GM19240 (cell line): ENCODE measurements around the gene FAF2.

Experiments
- DNase-seq: peaks from one replicate; pipeline ENCODE4 v3.0.0; 2011; ENCODE audit warnings: low spot score; ENCODE audit not compliant: insufficient read length

FAF2 gene

DNA sequence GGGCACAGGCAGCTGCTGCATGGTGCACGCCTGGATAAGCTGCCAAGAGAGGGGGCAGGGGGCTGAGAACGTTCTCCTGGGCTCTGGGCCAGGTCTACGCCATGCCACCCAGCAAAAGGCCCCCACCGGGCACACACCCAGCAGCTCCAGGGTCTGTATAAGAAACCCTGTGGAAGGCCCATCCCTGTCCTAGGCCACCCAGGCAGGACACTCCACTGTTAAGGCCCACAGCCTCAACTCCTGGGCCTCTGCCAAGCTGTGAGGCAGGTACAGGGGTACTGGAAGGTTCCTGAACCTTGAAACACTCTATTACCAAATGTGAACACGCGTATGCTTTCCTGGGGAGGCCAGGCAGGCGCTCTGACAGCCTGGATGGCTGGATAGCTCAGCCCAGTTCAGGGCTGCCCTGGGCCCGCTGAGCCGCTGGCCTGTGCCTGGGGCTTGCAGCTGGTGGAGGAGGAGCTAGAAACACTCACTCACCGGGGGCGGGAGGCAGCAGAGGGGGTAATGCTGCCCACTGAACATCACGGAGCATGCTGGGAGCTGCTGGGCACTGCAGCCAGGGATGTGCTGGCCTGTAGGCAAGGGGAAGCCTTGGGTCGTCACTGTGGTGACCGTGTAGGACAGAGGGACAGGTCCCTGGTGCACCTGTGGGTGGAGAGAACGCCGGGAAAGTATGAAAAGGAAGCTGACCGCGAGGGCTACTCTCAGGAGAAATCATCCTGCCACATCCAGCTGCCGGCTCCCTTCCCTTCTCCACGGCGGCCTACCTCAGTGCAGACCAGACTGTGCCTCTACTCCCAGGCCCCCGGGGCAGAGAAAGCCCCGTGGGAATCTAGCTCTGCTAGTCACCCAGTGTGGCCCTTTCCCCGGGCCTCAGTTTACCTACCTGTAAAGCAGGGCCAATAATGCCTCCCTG, 83.1 kb downstream of the FAF2 start:
- no peak for DNase-seq

DNA sequence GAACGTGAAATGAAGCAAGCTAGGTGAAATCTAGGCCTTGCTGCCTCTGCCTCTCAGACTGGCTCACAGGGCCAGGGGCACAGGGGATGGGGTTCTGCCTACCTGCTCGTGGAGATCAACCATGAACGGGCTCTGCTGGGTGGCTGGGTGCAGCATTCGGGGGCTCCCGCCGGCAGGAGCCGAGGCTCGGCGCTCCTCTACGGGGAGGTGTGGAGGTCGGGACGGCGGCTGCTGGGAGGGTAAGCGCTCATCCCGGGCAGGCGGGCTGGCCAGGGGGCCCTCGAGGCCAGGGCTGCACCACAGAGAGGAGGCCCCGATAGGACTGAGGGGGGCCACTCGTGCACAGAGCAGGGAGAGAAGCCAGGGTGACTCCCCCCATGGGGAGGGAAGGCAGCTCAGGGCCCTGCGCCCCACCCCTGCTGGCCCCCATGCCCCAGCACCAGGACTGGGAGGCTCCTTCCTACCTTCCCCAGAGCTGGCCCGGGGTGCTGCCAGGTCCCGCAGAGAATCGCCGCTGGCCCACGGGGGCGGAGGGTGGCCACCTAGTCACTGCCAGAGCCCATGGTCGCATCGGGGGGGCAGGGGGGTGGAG, 83.8 kb downstream of the FAF2 start:
- no peak for DNase-seq

DNA sequence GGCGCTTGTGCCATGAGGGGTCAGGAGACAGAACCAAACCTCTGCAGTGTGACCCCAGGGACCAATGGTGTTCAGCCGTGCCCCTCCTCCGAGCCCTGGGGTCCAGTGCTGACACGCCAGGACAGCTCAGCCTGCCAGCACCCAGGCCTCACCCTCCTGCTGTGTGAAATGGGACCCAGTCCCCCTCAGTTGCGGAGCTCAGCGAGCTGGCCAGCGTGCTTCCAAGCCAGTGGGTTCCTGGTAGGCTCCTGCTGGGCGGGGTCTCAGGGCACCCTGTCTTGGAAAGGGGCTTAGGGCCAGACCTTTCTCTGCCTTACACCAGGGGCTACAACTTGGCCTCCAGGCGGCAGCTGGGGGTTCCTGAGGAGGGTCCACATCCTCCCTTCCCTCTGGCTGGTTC, 84.6 kb downstream of the FAF2 start:
- no peak for DNase-seq

DNA sequence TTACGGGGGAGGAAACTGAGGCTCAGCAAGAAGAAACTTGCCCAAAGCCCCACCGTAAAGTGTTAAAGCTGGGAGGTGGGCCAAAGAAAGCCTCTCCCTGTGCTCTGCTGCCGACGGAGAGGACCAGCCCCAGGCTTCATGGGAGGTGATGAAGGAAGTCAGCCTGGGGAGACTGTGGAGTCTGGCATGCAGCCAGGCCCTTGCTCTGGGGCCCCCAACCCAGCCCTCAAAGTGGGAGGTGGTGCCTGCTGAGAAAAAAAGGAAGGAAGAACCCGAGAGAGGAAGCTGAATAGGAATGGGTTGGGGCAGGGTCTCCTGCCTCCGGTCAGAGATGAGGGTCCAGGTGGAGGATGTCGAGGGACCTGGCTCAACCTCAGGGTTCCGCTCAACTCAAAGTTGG, 85.2 kb downstream of the FAF2 start:
- no peak for DNase-seq

DNA sequence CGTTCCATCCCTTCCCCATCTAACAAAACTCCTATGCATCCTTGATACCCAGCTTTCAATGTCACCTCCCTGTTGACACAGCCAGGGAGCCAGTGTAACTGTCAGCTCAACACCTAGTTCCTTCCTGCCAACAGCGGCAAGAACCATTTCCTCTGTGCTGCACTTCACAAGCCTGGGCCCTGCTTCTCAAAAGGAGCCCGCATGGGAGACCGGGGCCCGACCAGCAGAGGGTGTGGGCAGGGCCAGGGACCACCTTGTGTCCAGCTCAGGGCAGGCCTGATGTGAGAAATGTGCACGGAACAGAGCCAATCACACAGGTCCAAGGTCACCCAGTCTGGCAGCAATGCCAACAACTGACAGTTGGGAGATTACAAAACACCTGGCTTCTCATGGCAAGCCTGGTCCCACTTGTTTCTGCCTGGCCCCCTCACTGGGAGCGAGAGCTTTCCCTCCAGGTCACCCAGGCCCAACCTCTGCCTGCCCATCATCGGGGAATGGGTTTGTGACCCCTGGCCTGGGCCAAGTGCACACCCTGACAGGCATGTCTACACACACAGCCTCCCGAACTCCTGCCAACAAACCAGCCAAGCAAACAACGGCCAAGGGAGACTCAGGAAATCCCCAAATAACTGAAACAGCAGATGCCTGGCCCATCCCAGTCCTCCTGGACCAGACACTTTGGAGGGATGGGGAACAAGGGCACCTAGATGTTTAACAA, 85.9 kb downstream of the FAF2 start:
- no peak for DNase-seq

DNA sequence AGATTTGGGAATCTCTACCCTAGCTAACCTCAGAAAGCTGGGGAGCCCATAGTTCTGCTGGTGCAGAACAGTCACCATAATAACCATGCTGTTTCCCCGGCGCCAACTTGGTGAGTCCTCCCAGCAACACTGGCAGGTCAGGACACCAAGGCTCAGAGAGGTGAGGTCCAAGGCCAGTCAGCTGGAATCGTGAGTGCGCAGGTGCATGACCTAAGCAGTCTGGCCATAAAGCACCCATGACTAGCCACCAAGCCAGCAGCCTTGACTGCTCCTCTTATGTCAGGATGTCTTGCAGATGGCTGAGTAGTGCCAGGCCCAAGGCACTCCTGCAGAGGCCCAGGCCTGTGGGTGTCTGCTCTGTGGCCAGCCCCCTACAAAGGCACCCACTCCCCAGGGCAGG, 86.5 kb downstream of the FAF2 start:
- no peak for DNase-seq

DNA sequence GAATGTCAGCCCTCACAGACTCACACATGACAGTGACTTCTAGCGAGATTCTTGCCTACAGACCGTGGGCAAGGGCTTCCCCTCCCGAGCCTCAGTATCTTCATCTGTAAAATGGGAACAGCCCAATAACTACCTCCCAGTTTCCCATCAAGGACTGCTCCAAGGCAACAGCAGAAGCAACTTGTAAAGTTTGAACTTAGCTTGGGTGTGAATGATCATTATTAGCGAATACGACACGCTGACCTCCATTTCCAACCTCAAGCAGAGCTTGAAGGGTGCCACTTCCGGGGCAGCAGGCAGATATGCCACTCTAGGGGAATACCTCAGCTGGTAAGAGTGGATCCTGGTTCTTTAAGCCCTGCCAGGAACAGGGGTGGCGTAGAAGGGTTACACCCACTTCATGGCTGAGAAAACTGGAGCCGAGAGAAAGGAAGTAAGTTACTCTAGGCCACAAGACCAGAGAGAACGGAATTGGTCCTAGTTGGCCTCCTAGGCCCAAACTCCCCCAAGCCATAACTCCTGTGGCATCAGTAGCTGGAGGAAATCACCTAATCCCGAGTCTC, 87.0 kb downstream of the FAF2 start:
- DNase-seq = no peak

DNA sequence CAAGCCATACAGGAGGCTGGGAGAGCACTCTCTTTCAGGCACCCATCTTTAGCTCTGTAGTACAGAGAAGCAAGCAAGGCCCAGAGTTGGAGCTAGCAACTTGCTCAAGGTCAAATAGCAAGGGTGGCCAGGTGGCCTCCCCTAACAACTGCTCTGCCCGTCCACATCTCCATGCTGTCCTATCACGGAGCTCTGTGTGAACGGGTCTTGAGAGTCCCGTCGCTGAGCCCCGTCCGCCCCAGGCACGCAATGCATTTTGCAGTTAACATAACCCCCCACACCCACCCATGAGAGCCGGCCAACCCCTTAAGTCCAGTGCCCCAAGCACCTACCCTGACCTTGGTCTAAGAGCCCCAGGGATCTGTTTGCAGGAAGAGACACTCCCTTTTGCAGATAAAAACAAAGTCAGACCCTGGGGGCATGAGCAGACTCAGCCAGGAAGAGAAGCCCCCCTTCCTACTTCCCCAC, 87.5 kb downstream of the FAF2 start:
- no peak for DNase-seq

DNA sequence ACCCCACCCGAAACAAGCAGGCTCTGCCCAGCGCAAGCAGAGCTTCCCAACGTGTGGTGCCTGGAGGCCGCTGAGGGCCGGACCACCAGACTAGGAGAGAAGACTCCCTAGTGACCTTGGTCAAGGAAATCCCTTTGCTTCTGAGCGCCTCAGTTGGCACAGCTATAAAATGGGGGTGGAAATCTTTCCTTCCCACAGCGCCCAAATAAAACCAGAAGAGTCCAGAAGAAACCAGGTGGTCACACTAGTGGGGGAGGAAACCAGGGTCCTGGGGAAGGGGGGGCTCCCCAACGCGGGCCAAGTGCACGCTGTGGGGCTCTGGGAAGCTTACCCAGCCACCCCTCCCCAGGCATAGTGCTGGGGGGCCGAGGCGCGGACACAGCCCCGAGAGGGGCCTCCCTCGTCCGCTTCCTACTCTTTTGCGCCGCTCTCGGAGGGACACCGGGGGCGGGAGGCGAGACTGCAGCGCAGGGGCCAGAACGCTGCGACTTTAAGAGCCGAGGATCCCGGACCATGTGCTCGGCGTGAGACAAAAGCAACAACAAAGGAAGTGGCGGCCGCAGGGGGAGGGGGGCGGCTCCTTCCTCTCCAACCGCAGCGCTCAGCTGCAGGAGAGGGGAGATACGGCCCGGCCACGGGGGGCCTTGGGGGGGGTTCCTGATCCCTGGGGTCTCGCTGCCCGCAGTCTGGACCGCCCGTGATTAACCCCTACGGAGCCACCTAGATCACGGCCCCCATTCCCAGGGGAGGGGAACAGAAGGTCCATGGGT, 88.1 kb downstream of the FAF2 start:
- peak; percentile 67 for DNase-seq

DNA sequence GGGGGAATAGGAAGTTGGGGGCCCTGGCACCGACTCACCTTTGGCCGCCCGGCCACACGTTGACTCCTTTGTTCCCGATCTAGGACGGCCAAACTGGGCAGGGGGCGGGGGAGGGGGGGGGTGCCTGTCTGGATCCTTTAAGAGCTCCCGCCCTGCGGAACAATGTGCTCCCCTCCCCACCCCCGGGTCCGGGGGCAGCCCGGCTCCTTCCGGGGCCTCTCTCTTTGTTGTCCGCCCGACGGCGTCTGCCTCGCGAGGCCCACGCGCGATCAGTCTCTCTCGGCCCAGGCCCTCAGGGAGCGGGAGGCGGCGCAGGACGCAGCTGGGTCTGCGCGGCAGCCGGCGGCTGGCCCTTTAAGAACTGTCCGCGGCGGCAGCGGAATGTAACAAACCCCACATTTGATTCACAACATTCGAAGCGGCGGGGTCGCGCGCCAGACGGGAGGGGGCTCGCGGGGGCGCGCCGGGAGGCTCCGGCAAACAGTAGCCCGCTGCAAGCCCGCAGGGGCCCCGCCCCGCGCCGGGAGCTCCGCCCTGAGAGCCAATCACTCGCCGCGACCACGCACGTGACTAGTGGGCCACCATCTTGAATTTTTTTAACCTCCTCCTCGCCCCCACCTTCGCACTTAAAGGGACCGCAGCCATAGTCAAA, 88.8 kb downstream of the FAF2 start, which contains the start of gene RNF44:
Gene RNF44, minus strand, starts transcription at position 501 of the 652 bp plus-strand sequence. CDS start 4,930 bp downstream, outside the sequence.
- DNase-seq = peak; percentile 72

DNA sequence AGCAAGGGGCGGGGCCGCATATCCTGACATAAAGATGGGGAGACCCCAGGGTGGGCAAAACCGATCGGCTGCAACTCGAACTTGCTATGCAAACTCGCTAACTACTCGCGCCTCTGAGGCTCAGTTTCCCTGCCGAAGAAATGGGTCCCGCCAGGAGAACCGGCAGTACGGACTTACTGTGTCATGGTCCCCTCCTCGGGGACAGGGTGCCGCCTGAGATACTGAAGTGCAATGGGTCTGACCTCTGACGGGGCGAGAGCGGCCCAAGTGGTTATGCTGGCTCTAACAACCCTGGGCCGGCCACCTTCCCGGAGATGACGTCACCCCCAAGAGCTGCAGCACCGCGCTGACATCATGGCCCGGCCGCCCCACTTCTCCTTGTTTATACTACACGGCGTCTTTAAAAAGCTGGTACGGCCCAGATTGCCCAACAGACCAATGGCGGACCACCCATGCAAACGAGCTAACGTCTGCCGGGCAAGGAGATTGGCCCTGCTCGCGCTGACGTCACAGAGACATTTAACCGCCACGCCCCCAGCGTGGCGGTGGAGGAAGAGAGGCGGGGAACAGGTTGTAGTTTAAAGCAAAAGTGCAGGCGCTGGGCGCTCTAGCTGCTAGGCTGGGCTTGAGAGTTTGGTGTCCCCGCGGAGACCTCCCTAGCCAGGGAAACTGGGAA, 89.5 kb downstream of the FAF2 start:
- DNase-seq = peak; percentile 79

DNA sequence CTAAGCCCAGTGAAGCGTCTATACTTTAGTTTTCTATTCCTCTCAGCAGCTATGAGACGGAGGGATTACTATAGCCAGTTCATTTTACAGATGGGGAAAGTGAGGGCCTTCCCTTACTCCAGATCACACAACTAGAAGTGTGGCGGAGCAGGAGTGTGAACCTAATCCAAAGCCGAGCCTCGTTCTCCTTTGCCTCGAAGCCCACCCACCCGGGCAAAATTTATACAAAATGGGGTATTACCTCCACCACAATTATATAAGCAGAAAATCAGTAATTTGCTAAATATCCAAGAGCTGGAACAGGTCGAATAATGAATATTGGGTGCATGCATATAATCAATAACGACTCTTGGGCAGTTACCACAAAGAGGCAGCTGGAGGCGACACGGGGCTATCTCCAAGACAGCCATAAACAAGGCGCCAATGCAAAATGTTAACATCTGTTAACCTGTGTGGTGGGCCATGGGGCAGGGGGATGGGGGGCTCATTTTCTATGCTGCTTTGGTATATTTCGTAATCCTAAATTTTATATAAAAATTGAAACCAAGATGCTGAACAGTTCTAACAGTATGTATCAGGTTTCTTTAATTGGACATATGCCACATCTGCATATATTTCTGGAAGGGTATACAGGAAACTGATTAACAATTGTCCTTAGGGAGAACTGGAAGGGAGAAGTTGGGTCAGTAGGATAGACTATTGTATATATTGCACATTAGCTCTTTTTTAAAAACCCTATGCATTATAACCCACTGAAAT, 90.2 kb downstream of the FAF2 start:
- no peak for DNase-seq

DNA sequence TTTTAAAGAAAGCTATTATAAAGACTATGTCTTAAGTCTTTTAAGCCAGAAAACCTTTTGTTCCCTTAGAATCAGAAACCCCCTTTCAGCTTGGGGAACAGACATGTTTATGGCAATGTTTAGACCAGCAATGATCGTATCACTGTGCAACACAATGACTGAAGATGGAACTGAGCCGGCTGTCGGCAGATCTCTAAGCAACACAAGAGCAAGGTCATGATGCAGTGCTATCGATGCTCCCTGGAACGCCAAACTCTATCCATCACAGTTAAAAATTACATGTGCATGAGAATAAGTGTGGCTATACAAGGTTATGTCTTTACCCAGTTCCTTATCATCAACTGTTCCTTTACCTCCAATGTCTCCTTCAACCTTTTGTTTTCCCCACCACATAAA, 90.8 kb downstream of the FAF2 start:
- no peak for DNase-seq

DNA sequence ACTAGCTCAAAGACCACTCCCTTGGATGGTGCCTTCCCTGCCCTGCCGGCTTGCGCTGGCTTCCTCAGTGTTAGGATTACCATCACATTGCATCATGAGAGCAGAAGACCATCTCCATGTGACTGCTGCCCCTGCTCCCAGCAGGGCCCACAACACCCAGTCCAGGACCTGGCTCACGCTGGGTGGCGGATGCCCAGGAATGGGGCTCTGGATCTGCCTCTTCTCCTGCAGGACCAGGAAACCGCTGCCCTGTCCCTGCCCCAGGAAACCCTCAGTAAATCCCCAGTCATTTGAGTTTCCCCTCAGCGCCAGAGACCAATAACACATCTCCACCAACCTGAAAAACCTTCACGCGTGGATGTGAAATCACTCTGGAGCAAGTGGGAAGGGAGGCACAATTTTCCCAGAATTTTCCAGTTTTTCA, 92.3 kb downstream of the FAF2 start:
- DNase-seq = no peak

DNA sequence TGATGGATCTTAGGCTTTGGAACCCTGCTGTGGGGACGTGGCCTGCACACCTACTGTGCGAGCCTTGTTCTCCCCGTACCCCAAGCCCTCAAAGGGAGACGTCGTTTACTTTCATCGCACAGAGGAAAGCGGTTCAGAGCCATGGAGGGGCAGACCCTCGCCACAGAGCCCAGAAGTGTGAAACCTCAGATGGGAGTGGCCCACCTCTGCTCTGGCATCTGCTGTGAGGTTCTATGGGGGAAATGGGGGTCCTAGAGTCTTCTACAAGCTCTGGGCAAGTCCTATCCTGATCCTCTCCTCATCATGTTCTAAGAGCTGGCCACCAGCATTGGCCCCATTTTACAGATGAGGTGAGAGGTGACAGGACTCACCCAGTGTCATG, 92.8 kb downstream of the FAF2 start:
- DNase-seq = no peak

DNA sequence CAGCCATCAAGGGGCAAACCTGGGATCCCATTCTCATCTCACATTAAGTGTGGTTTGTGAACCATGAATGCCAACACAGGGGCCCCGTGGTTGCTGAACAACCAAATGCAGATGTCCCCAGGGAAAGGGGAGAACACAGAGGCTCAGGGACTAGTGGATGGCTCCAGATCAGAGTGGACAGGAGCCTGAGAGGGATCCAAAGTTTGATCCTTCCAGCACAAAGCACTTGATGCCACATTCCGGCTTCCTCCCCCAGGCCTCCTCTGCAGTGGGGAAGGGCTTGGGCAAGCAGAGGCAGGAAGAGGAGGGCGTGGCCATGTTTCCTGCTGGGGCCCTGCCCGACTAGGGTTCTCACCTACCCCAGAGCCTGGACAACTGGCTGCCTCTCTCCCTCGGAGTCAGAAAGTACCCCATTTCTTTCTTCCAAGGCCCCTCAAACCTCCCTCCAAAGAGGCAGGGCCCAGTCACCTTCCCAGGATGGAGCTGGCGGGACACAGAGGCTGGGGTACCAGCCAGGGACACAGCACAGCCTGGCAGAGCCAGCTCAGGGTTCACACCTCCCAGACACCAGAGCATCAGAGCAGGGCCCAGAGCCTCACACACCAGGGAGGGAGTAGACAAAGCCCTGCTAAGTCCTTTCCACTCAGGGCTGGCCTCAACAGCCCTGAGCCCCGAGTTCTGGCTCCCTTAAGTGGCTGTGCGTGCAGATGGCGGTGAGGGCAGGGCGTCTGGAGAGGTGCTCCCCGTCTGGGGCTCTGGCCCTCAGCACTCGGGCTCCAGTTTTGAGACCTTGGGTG, 93.4 kb downstream of the FAF2 start:
- no peak for DNase-seq

DNA sequence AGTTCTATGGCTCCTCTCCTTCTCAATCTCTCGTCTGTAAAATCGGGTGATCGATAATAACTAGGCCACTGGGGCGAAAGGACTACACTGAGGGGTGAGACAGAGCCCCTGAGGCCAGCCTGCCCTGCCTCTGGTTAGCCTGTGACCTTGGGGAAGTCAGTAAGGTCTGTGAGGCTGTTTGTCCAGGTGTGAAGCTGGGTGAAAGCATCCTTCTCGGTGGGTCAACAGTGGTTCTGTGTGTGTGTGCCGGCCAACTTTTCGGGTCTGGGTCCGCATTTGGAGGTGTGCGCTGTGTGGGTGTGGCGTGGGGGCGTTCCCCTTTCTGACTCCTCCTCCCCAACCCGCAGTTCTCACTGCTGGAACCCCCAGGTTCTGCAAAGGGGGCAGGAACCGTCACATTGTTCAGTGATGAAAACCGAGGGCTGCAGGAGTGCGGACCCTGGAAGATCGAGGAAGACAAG, 94.0 kb downstream of the FAF2 start:
- DNase-seq = no peak
